GM12865 (cell line): ENCODE measurements around the gene ZNF680.

ENCODE experiments used
- DNase-seq: peaks from one replicate; pipeline ENCODE4 v3.0.0; 2010; ENCODE audit warnings: low read depth
- H3K4me3 ChIP-seq: 2 replicates; pipeline ENCODE4 v1.5.1; 2011; ENCODE audit warnings: mild to moderate bottlenecking, low read depth, low read length, control low read depth
- CTCF ChIP-seq: IDR thresholded peaks from 2 replicates; pipeline ENCODE4 v1.5.1; 2011; ENCODE audit warnings: low read length, control low read depth, low read depth, inconsistent platforms; ENCODE audit not compliant: insufficient read depth; ENCODE audit errors: missing control alignments

Gene ZNF680

GRCh38 chr7:64521409-64521984, 41.4 kb downstream of the ZNF680 start:
- no peak for TF ChIP-seq CTCF
- no peak for DNase-seq
- no peak overlapping the region for H3K4me3 ChIP-seq

DNA sequence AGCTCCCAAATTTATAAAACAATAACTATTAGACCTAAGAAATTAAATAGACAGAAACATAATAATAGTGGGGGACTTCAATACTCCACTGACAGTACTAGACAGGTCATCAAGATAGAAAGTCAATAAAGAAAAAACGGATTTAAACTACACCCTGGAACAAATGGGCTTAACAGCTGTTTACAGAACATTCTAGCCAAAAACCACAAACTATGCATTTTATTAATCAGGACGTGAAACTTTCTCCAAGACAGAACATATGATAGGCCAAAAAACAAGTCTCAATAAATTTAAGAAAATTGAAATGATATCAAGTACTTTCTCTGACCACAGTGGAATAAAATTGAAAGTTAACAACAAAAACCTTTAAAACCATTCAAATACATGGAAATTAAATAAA, 46.4 kb downstream of the ZNF680 start:
- no peak for DNase-seq
- no peak overlapping the region for H3K4me3 ChIP-seq
- TF ChIP-seq CTCF: no peak

- no peak for DNase-seq
- no peak for TF ChIP-seq CTCF
- no peak overlapping the region for H3K4me3 ChIP-seq
These were observed 47.1 kb downstream of the ZNF680 start for GRCh38 chr7:64515781-64516180.

GRCh38 chr7:64515330-64515729, 47.5 kb downstream of the ZNF680 start:
- no peak for DNase-seq
- no peak overlapping the region for H3K4me3 ChIP-seq
- TF ChIP-seq CTCF: no peak

- DNase-seq: no peak
- no peak overlapping the region for H3K4me3 ChIP-seq
- TF ChIP-seq CTCF: no peak
These were observed 53.3 kb downstream of the ZNF680 start for GRCh38 chr7:64509583-64509982.

- H3K4me3 ChIP-seq: no peak overlapping the region
These were observed 58.2 kb downstream of the ZNF680 start for GRCh38 chr7:64504581-64505120.

More at GRCh38 chr7:64504581-64505120, 58.2 kb downstream of the ZNF680 start:
- no peak for DNase-seq
- no peak for TF ChIP-seq CTCF
